ENCODE results near the gene SEMA3F.
"Not testable (repeated sequence)": the region's sequence is repeated elsewhere in the genome, so short reads cannot be mapped to it uniquely, and the experiment has no call there.

Gene SEMA3F

DNA sequence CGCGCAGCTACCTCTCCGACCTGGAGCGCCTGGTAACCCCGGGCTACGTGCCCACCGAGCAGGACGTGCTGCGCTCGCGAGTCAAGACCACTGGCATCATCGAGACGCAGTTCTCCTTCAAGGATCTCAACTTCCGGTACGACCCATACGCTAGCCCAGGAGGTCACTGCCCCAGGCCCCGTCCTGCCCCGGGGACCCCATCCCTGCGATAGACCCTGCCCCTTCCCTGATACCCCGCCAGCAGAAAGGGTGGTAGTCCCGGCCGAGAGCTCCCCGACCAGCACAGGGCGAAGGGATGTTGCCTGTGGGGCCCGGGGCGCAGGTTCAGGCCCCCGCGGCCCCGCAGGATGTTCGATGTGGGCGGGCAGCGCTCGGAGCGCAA is 38.6 kb downstream of the SEMA3F start:
- DNase-seq (ENCODE audit: low spot score): no peak

DNA sequence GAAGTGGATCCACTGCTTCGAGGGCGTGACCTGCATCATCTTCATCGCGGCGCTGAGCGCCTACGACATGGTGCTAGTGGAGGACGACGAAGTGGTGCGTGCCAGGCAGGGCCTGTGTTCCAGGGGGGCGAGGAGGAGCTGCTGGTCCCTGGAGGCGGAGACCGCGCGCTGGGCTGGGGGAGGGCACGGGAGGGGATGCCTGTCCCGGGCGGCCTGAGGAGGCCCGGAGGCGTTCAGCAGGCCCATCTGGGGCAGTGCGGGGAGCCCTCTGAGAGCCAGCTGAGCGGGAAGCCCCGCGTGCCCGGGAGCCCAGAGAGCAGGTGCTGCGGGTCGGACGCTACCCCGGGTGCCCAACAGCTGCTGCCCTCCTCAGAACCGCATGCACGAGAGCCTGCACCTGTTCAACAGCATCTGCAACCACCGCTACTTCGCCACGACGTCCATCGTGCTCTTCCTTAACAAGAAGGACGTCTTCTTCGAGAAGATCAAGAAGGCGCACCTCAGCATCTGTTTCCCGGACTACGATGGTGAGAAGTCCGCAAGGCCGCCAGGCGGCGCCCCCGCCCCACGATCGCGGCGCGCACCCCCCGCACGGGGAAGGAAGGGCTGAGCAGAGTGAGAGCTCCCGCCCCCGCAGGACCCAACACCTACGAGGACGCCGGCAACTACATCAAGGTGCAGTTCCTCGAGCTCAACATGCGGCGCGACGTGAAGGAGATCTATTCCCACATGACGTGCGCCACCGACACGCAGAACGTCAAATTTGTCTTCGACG is 39.2 kb downstream of the SEMA3F start:
- DNase-seq (ENCODE audit: low spot score): peak; percentile 65

GRCh38 chr3:50194903-50195500 is 39.9 kb downstream of the SEMA3F start:
- DNase-seq (ENCODE audit: low spot score): no peak

DNA sequence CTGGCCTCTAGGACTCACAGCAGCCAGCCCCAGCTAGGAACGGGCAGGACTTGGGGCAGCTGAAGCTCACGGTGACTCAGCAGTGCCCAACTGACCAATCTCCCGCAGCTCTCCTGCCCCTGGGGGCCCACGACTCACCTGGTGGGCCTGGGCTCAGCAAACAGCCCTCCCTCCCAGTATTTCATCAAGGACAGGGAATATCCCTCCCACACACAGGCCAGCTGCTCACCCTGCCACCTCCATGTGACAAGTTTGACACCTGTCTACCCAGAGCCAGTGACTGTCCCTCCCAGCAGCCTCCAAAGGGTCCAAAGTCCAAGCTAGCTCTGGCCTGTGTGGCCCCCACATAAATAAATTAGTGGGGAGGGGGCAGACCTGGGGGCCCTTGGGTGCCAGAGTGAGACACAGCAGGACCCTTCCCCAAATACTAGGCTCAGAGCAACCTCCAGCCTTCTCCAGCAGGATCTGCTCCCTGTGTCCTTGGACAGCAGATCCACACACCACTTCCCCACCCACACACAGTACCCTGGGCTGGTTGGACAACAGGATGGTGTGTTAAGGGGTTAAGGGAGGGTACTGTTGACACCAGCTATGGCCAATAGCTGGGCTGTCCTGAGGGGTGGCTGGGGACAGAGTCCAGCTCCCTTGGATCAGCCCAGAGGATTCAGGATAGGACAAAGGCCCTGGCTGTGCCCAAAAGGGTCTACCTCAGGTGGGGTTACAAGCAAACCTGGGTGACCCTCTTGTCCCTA is 40.6 kb downstream of the SEMA3F start:
- DNase-seq (ENCODE audit: low spot score): peak; percentile 33

- no peak for DNase-seq (ENCODE audit: low spot score)
These were observed 41.2 kb downstream of the SEMA3F start for GRCh38 chr3:50196253-50196801.

DNA sequence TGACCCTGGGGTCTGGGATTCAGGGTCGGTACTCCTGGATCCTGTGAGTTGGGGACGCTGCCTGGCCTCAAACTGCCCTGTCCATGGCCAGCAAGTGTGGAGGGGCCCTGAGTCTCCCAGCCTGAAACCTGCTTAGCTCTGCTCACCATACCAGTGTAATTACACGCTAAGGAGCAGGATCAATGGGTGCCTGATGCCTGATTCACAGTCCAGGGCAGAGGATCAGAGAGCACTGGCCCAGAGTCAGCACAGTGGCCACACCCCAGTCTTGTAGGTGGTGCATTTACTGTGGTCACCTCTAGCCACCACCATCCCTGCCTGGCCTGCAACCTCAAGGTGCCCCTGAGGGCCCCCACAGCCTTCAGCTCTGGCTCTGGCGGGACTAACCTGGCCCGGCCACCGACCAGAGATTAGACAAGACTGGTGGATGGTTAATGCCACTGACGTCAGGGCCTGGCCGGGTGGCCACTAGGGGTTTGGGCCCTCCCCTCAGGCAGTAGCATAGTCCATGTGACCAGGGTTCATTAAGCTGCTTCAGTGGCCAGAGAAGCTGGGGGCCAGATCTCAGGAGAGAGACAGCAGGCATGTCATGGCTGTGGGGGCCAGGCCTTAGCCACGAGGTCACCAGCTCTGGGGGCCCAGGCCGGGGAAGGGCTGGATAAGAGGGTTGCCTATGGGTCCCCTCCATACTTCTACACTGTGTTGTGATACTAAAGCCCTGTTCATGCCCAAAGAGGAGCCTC is 46.6 kb downstream of the SEMA3F start:
- DNase-seq (ENCODE audit: low spot score): peak; percentile 42

- DNase-seq (ENCODE audit: low spot score): no peak
These were observed 47.4 kb downstream of the SEMA3F start for GRCh38 chr3:50202353-50203112.

- DNase-seq (ENCODE audit: low spot score): no peak
These were observed 48.1 kb downstream of the SEMA3F start for GRCh38 chr3:50203113-50203808.

DNA sequence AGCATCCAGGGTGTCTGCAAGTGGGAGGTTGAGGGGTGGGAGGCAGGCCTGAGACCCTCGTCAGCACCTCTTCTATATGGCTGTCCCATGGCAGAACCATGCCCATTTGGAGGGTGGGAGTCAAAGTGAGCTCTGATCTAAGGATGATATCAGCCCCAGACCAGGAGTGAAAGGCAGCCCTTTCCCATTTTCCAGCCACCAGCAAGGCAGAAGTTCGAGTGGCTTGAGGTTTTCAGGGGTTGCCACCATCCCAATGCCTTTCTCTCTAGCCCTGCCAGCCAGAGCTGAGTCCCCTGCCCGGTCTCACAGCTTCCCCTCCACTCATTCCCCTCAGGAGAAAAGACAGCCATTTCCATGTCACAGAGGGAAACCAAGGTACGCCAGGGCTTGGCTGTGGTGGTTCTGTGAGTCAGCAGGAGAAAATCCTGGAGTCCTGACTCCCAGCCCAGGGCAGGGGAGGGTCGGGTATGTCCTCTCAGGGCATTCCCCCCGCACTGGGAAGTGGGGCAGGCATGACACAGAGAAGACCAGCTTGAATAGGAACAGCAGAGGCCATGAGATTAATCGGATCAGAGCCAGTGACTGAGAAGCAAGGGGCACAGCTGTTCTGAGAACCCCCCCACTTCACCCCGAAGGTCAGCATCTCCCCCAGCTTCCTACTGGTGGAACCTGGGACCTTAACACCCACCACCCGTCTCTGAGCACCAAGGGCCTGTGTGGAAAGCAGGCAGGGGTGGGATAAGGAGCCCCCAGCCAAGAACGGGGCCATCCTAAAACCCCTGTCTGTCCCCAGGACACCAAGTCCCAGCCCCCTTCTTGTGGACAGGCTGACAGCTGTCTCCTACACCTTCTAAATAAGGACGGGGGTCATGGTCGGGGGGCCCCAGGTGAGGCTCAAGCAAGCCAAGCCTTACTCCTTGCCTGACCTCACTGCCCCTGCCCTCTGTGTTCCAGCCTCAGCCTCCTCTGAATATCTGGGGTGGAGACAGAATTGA is 49.0 kb downstream of the SEMA3F start:
- peak; percentile 17 for DNase-seq (ENCODE audit: low spot score)

- DNase-seq (ENCODE audit: low spot score): no peak
These were observed 49.8 kb downstream of the SEMA3F start, which contains the start of gene SLC38A3 for GRCh38 chr3:50204804-50205412. SLC38A3 (plus strand) TSS chr3:50205271; CDS start chr3:50214200, 8,929 bp downstream.

- DNase-seq (ENCODE audit: low spot score): no peak
These were observed 50.5 kb downstream of the SEMA3F start for GRCh38 chr3:50205413-50206276.

- no peak for DNase-seq (ENCODE audit: low spot score)
These were observed 52.4 kb downstream of the SEMA3F start for GRCh38 chr3:50207359-50208042.

DNA sequence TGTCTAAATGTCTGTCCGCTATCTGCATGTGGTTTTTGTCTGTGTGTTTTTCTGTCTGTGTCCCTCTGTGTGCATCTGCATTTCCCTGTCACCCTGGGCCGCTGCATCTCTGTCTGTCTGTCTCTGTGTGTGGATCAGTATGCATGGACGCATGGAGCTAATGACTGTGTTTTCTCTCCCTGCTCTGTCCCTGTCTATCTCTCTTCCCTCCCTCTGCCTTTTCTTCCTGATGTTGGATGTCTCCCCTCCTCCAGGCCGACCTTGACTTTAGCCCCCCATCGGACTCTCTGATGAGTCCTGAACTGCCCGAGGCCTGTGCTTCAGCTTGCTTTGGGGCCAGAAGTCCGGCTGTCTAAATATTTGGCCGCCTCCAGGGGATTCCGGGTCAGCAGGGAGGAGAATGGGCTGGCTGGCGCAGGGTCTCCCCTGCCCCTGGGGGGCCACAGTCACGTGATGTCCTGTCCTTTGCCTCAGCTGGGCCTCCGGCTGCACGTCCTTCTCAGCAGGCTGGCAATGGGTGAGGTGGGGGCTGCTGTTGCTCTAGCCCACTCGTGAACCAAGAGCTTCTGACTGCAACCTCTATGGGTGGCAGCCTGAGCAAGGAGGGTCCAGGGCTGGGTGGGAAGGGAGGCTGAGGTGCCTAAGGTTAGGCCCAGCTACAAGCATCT is 53.7 kb downstream of the SEMA3F start:
- DNase-seq (ENCODE audit: low spot score): no peak

- no peak for DNase-seq (ENCODE audit: low spot score)
These were observed 55.0 kb downstream of the SEMA3F start for GRCh38 chr3:50210176-50210509.

GRCh38 chr3:50210510-50211367 is 55.6 kb downstream of the SEMA3F start:
- no peak for DNase-seq (ENCODE audit: low spot score)

GRCh38 chr3:50211368-50211717 is 56.2 kb downstream of the SEMA3F start:
- not testable (repeated sequence) for DNase-seq (ENCODE audit: low spot score)

Data from kidney tubule cell (primary cell).